IMR-90 (cell line): ENCODE results near the gene SLFN12L. TPM values are rescaled to one million over a fixed set of nuclear protein-coding genes. Genes with fewer than 3 reads are reported as not detected.
"Not testable (repeated sequence)": the region's sequence is repeated elsewhere in the genome, so short reads cannot be mapped to it uniquely, and the experiment has no call there.

Source experiments
- ATAC-seq: fragments of 200-7000 bp; cut with Tn5 transposase; 2 replicates; pipeline ENCODE4 v1.9.1; 2020; ENCODE audit warnings: low read depth, mild to moderate bottlenecking, moderate library complexity
- BruUV-seq: library from RNA; stranded (reverse); fragments of 400-500 nt; replicated peaks from 2 replicates; lab custom pipeline; 2021; lab: Mats Ljungman, UMichigan
- CTCF ChIA-PET: fragments of 300-600 bp; formaldehyde crosslinking; extraction: SDS; loops from one replicate; lab custom pipeline; 2021; ENCODE audit warnings: antibody characterized with exemption; lab: Yijun Ruan, JAX
- POLR2A ChIA-PET: fragments of 300-600 bp; sonication (Branson Sonifier 250); formaldehyde crosslinking; loops from one replicate; lab custom pipeline; 2022; ENCODE audit warnings: antibody characterized with exemption; ENCODE audit not compliant: unreplicated experiment; lab: Charles Lee
- DNase-seq: peaks from one replicate; pipeline ENCODE4 v3.0.0; 2013
- H2AFZ ChIP-seq: replicated peaks from 2 replicates; pipeline ENCODE3; 2013; ENCODE audit warnings: low read length, mild to moderate bottlenecking; ENCODE audit not compliant: poor library complexity
- H2AK5ac ChIP-seq: 2 replicates; pipeline ENCODE4 v1.6.1; 2013; ENCODE audit warnings: low read depth, low read length, inconsistent platforms
- H2AK9ac ChIP-seq: replicated peaks from 2 replicates; pipeline ENCODE3; 2013; ENCODE audit warnings: mild to moderate bottlenecking, low read depth, low read length, moderate library complexity; ENCODE audit not compliant: poor library complexity
- H2BK120ac ChIP-seq: 2 replicates; pipeline ENCODE4 v1.6.1; 2013; ENCODE audit warnings: low read depth, low read length, inconsistent platforms
- H2BK15ac ChIP-seq: 3 replicates; pipeline ENCODE4 v1.6.1; 2013; ENCODE audit warnings: low read depth, low read length, inconsistent platforms
- H2BK20ac ChIP-seq: 2 replicates; pipeline ENCODE4 v1.6.1; 2013; ENCODE audit warnings: low read depth, mild to moderate bottlenecking, inconsistent platforms, low read length, moderate library complexity
- H2BK5ac ChIP-seq: 2 replicates; pipeline ENCODE4 v1.6.1; 2013; ENCODE audit warnings: mild to moderate bottlenecking, low read depth, low read length, inconsistent platforms; ENCODE audit not compliant: poor library complexity, severe bottlenecking
- H3K14ac ChIP-seq: replicated peaks from 2 replicates; pipeline ENCODE4 v1.6.1; 2013; ENCODE audit warnings: low read depth, low read length, inconsistent platforms
- H3K18ac ChIP-seq: 2 replicates; pipeline ENCODE4 v1.6.1; 2013; ENCODE audit warnings: low read depth, low read length, control low read depth
- H3K23ac ChIP-seq: 2 replicates; pipeline ENCODE4 v1.6.1; 2013; ENCODE audit warnings: low read depth, low read length, inconsistent platforms
- H3K27ac ChIP-seq: 2 replicates; pipeline ENCODE4 v1.5.1; 2013; ENCODE audit warnings: mild to moderate bottlenecking, control low read depth, low read length; ENCODE audit not compliant: insufficient read depth
- H3K27me3 ChIP-seq: 2 replicates; pipeline ENCODE4 v1.6.1; 2013; ENCODE audit warnings: low read length; ENCODE audit not compliant: control insufficient read depth, insufficient read depth
- H3K36me3 ChIP-seq: 2 replicates; pipeline ENCODE4 v1.6.1; 2013; ENCODE audit warnings: low read length, mixed read lengths; ENCODE audit not compliant: control insufficient read depth, insufficient read depth
- H3K4ac ChIP-seq: 2 replicates; pipeline ENCODE4 v1.6.1; 2013; ENCODE audit warnings: low read depth, low read length, inconsistent platforms
- H3K4me1 ChIP-seq: 2 replicates; pipeline ENCODE4 v1.6.1; 2013; ENCODE audit warnings: low read length, mixed read lengths; ENCODE audit not compliant: control insufficient read depth, insufficient read depth
- H3K4me2 ChIP-seq: 2 replicates; pipeline ENCODE4 v1.6.1; 2013; ENCODE audit warnings: low read depth, mild to moderate bottlenecking, control low read depth, low read length, moderate library complexity
- H3K4me3 ChIP-seq: 2 replicates; pipeline ENCODE4 v1.5.1; 2013; ENCODE audit warnings: low read depth, mild to moderate bottlenecking, control low read depth, low read length, moderate library complexity; ENCODE audit not compliant: insufficient read depth
- H3K56ac ChIP-seq: 2 replicates; pipeline ENCODE4 v1.6.1; 2013; ENCODE audit warnings: low read length, inconsistent platforms; ENCODE audit not compliant: insufficient read depth; ENCODE audit errors: extremely low read depth
- H3K79me1 ChIP-seq, 2 experiments: 2 replicates each; pipeline ENCODE4 v1.6.1; 2013; ENCODE audit warnings: low read length in 2 of 2, inconsistent platforms in 1 of 2, low read depth in 1 of 2
- H3K9ac ChIP-seq: 2 replicates; pipeline ENCODE4 v1.6.1; 2013; ENCODE audit warnings: low read depth, low read length, control low read depth
- H3K9me1 ChIP-seq: 2 replicates; pipeline ENCODE4 v1.6.1; 2013; ENCODE audit warnings: low read length, inconsistent platforms; ENCODE audit not compliant: insufficient read depth
- H3K9me3 ChIP-seq: 2 replicates; pipeline ENCODE4 v1.6.1; 2013; ENCODE audit warnings: low read length; ENCODE audit not compliant: control insufficient read depth, insufficient read depth
- H4K20me1 ChIP-seq: 2 replicates; pipeline ENCODE4 v1.6.1; 2013; ENCODE audit warnings: low read length, inconsistent platforms; ENCODE audit not compliant: insufficient read depth
- H4K5ac ChIP-seq: 2 replicates; pipeline ENCODE4 v1.6.1; 2013; ENCODE audit warnings: mild to moderate bottlenecking, low read depth, low read length, control low read depth
- H4K8ac ChIP-seq, 2 experiments: 2 replicates each; pipeline ENCODE4 v1.6.1; 2013; ENCODE audit warnings: low read depth in 2 of 2, low read length in 2 of 2, control low read depth in 1 of 2, inconsistent platforms in 1 of 2
- H4K91ac ChIP-seq: 2 replicates; pipeline ENCODE4 v1.6.1; 2013; ENCODE audit warnings: low read depth, low read length, inconsistent platforms; ENCODE audit not compliant: insufficient read depth
- MXI1 ChIP-seq: IDR thresholded peaks from 2 replicates; pipeline ENCODE4 v1.6.1; 2012; ENCODE audit warnings: low read depth, mild to moderate bottlenecking, low read length, moderate library complexity, borderline replicate concordance
- whole genome bisulfite sequencing, 2 experiments: methylation state at CpG; one replicate each; pipeline versions ENCODE4 v1.1.5 to v1.1.7; 2013; ENCODE audit warnings: missing lambda C conversion rate in 2 of 2; ENCODE audit not compliant: insufficient read length in 1 of 2; ENCODE audit errors: extremely low coverage in 2 of 2; 5-methylcytosine and 5-hydroxymethylcytosine counted together
- dilution Hi-C: fragments of 300-500 bp; cut with HindIII; formaldehyde crosslinking; loops from one replicate; pipeline ENCODE4 v1.14.3; 2018; ENCODE audit warnings: low sequenced_read_pairs; ENCODE audit not compliant: unreplicated experiment
- in situ Hi-C: fragments of 300-500 bp; cut with MboI; formaldehyde crosslinking; loops from 3 replicates; pipeline ENCODE4 v1.14.3; 2019; ENCODE audit warnings: low sequenced_read_pairs, inconsistent platforms, mixed read lengths
- intact Hi-C: fragments of 100-400 bp; cut with micrococcal nuclease; formaldehyde crosslinking; loops from 2 replicates; pipeline ENCODE4 v1.10.0; 2022
- polyA plus RNA-seq, 3 experiments: library from polyadenylated mRNA; depleted of rRNA; stranded (reverse); fragments of >200 nt; gene quantifications; 2 replicates each; pipeline ENCODE4 v1.2.3, GENCODE V29; 2012; ENCODE audit warnings: low replicate concordance in 1 of 3
- total RNA-seq: library from RNA; depleted of rRNA; stranded (reverse); fragments of >200 nt; gene quantifications from 2 replicates; pipeline ENCODE4 v1.2.3, GENCODE V29; 2012

Gene SLFN12L
- total and polyA plus RNA-seq, 2 of the 4 experiments (the other 2 are of a cell fraction): 0.18 TPM; not detected in 1

GRCh38 chr17:35519439-35519838, 18.0 kb downstream of the SLFN12L start:
- H2BK15ac ChIP-seq: no peak overlapping the region
- POLR2A ChIA-PET: no interaction called here

GRCh38 chr17:35518431-35518830, 19.0 kb downstream of the SLFN12L start:
- H3K36me3 ChIP-seq, H2BK15ac ChIP-seq, H3K9me1 ChIP-seq, in situ Hi-C loops, H2AFZ ChIP-seq, H4K8ac ChIP-seq, H3K4me2 ChIP-seq, H3K18ac ChIP-seq, CTCF ChIA-PET, H3K9me3 ChIP-seq, H2BK20ac ChIP-seq, H3K14ac ChIP-seq, H3K23ac ChIP-seq, H3K79me1 ChIP-seq, dilution Hi-C loops, H3K4ac ChIP-seq, H3K4me3 ChIP-seq, H4K20me1 ChIP-seq, intact Hi-C loops, H3K56ac ChIP-seq, H2BK5ac ChIP-seq, H3K9ac ChIP-seq, H2BK120ac ChIP-seq, H3K27ac ChIP-seq, BruUV-seq, H2AK9ac ChIP-seq, H4K5ac ChIP-seq, H4K91ac ChIP-seq, DNase-seq, POLR2A ChIA-PET, ATAC-seq, H3K4me1 ChIP-seq, H2AK5ac ChIP-seq: not testable (repeated sequence)
- H3K27me3 ChIP-seq: peaks cover 19% of the 10 kb centered on the region
- no CpG with 5 or more reads among the region's 5 CpGs for WGBS, 2 experiments

More at GRCh38 chr17:35519439-35519838, 18.0 kb downstream of the SLFN12L start:
- TF ChIP-seq MXI1: no peak
- Histone ChIP-seq H3K27me3 (peaks cover 19% of the 10 kb centered on the region), H3K9ac (no peak overlapping the region), H3K18ac (no peak overlapping the region), H3K4ac (no peak overlapping the region), H3K14ac (no peak overlapping the region), H2BK120ac (no peak overlapping the region), H2BK20ac (no peak overlapping the region), H3K79me1 (no peaks in the 10 kb centered on the region), H3K9me3 (no peaks in the 10 kb centered on the region), H3K23ac (no peak overlapping the region), H3K9me1 (no peaks in the 10 kb centered on the region), H4K20me1 (no peaks in the 10 kb centered on the region), H3K4me2 (no peak overlapping the region), H4K5ac (no peak overlapping the region), H2BK5ac (no peak overlapping the region), H2AK9ac (no peak overlapping the region), H2AK5ac (no peak overlapping the region), H3K56ac (no peak overlapping the region), H3K4me3 (no peak overlapping the region), H2AFZ (no peak overlapping the region), H3K4me1 (no peaks in the 10 kb centered on the region), H4K91ac (no peak overlapping the region), H4K8ac (no peak overlapping the region), H3K36me3 (no peaks in the 10 kb centered on the region), H3K27ac (no peak overlapping the region)
- dilution Hi-C loops: no loop called here
- no peak for ATAC-seq
- in situ Hi-C loops: no loop called here
- no TSS peak for BruUV-seq
- no peak for DNase-seq
- CTCF ChIA-PET: no interaction called here
- intact Hi-C loops: no loop called here
- WGBS, 2 experiments: no CpG with 5 or more reads among the region's 3 CpGs
